ENCODE data around the gene P2RY2. TPM values are rescaled to one million over a fixed set of nuclear protein-coding genes. Genes with fewer than 3 reads are reported as not detected.

The P2RY2 gene
- total RNA-seq, 2 experiments from 2014 or later, result not detected

DNA sequence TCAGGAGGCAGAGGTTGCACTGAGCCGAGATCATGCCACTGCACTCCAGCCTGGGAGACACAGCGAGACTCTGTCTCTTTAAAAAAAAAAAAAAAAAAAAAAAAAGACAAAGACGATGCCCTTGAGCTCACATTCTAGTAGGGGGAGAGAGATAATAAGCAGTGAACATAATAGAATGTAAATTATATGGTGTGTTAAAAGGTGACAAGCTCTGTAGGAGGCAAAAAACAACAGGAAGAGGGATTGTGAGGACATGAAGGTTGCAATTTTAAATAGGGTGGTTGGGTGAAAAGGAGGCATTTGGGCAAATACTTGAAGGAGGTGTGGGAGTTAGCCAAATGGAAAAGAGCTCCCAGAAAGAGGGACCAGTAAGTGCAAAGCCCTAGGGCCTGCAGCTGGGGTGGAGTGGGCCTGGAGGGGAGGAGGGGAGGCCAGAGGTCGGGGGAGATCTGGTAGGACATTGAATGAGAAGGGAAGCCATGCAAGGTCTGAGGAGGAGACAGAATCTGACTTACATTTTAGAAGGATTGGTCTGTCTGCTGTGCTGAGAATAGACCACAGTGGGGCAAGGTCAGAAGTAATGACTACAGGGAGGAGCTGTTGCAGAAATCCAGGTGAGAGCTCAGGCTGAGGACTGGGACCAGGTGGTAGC, 26.6 kb downstream of the P2RY2 start:
- H3K4me1 ChIP-seq (ENCODE audit: insufficient read depth, low read length, poor library complexity, severe bottlenecking), result peaks cover 5% of the 10 kb centered on the region
- no peaks in the 10 kb centered on the region for H4K20me1 ChIP-seq (ENCODE audit: insufficient read depth, low read length)
- POLR2A ChIA-PET, result interaction anchor here (1.0 kb wide), 1 partner anchor 55 kb away, joined by 4 read pairs; no protein-coding TSS in a partner anchor
- DNase-seq (ENCODE audit: low spot score), result no peak
- H3K9me3 ChIP-seq (ENCODE audit: low read length), result no peaks in the 10 kb centered on the region
- intact Hi-C loops (cut with micrococcal nuclease; ENCODE audit: unreplicated experiment), result loop anchor here (5.0 kb wide), 1 partner anchor 432 kb away; the partner anchor contains the start of gene ATG16L2
- TF ChIP-seq EZH2phosphoT487 (IDR thresholded peaks at IDR 0.05; ENCODE audit: borderline replicate concordance, low read depth, low read length), result no peak
- TF ChIP-seq, protein P1, sequence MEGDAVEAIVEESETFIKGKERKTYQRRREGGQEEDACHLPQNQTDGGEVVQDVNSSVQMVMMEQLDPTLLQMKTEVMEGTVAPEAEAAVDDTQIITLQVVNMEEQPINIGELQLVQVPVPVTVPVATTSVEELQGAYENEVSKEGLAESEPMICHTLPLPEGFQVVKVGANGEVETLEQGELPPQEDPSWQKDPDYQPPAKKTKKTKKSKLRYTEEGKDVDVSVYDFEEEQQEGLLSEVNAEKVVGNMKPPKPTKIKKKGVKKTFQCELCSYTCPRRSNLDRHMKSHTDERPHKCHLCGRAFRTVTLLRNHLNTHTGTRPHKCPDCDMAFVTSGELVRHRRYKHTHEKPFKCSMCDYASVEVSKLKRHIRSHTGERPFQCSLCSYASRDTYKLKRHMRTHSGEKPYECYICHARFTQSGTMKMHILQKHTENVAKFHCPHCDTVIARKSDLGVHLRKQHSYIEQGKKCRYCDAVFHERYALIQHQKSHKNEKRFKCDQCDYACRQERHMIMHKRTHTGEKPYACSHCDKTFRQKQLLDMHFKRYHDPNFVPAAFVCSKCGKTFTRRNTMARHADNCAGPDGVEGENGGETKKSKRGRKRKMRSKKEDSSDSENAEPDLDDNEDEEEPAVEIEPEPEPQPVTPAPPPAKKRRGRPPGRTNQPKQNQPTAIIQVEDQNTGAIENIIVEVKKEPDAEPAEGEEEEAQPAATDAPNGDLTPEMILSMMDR (conservative IDR thresholded peaks at IDR 0.05; ENCODE audit: low read length), result no peak
- CTCF ChIA-PET (ENCODE audit: unreplicated experiment), result interaction anchor here (0.5 to 1.6 kb wide), 3 partner anchors 37 to 437 kb away, joined by 3 to 7 read pairs (median 3); no protein-coding TSS in a partner anchor
- no peak overlapping the region for H3K4me3 ChIP-seq (ENCODE audit: low read depth, low read length, poor library complexity, severe bottlenecking)
- no peak overlapping the region for H3K27ac ChIP-seq (ENCODE audit: low read depth, low read length, poor library complexity, severe bottlenecking)
- H2AFZ ChIP-seq (ENCODE audit: low read length), result no peak overlapping the region
- no TSS peak for BruUV-seq (replicated peaks)
- no peaks in the 10 kb centered on the region for H3K36me3 ChIP-seq (ENCODE audit: insufficient read depth, low read length)
- no peaks in the 10 kb centered on the region for H3K9me2 ChIP-seq (ENCODE audit: insufficient read depth, low read length)
- H3K79me2 ChIP-seq (ENCODE audit: insufficient read depth, low read depth, low read length), result no peaks in the 10 kb centered on the region
- H3K4me2 ChIP-seq (ENCODE audit: low read length), result no peak overlapping the region

DNA sequence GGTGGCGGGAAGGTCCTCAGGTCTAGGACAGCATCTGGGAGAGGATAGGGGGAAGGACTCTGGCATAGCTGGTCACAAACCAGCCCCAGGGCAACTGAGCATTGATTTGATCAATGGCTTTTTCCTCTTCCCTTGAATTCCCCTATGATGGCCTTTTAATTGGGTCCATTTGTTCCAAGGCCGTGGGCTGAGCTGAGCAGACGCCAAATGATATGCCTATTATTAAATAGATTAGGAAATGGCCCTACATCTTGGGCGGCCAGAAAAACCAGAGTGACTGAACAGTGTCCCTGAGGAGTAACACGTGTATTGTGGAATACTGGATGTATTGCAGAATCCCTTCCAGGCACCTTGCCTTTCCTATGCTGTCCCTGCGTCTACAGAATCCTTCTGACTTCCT, 27.4 kb downstream of the P2RY2 start:
- H3K27ac ChIP-seq (ENCODE audit: low read depth, low read length, poor library complexity, severe bottlenecking), result no peak overlapping the region
- H3K4me2 ChIP-seq (ENCODE audit: low read length), result no peak overlapping the region
- H3K9me3 ChIP-seq (ENCODE audit: low read length), result no peaks in the 10 kb centered on the region
- H3K9me2 ChIP-seq (ENCODE audit: insufficient read depth, low read length), result no peaks in the 10 kb centered on the region
- H4K20me1 ChIP-seq (ENCODE audit: insufficient read depth, low read length), result no peaks in the 10 kb centered on the region
- H3K4me1 ChIP-seq (ENCODE audit: insufficient read depth, low read length, poor library complexity, severe bottlenecking), result peaks cover 5% of the 10 kb centered on the region
- no peak for TF ChIP-seq EZH2phosphoT487 (IDR thresholded peaks at IDR 0.05; ENCODE audit: borderline replicate concordance, low read depth, low read length)
- TF ChIP-seq, protein P1 (conservative IDR thresholded peaks at IDR 0.05; ENCODE audit: low read length), result no peak
- ChIA-PET POLR2A (no interaction called here), CTCF (ENCODE audit: unreplicated experiment) (interaction anchor here (0.5 to 1.6 kb wide), 2 partner anchors 39 to 438 kb away, joined by 3 read pairs; no protein-coding TSS in a partner anchor)
- no peaks in the 10 kb centered on the region for H3K79me2 ChIP-seq (ENCODE audit: insufficient read depth, low read depth, low read length)
- BruUV-seq (replicated peaks), result no TSS peak
- H2AFZ ChIP-seq (ENCODE audit: low read length), result no peak overlapping the region
- no peak overlapping the region for H3K4me3 ChIP-seq (ENCODE audit: low read depth, low read length, poor library complexity, severe bottlenecking)
- H3K36me3 ChIP-seq (ENCODE audit: insufficient read depth, low read length), result no peaks in the 10 kb centered on the region
- intact Hi-C loops (cut with micrococcal nuclease; ENCODE audit: unreplicated experiment), result no loop called here
- DNase-seq (ENCODE audit: low spot score), result no peak

GRCh38 chr11:73246303-73246702, 28.2 kb downstream of the P2RY2 start:
- TF ChIP-seq EZH2phosphoT487 (IDR thresholded peaks at IDR 0.05; ENCODE audit: borderline replicate concordance, low read depth, low read length), result no peak
- H3K9me2 ChIP-seq (ENCODE audit: insufficient read depth, low read length), result no peaks in the 10 kb centered on the region
- H4K20me1 ChIP-seq (ENCODE audit: insufficient read depth, low read length), result no peaks in the 10 kb centered on the region
- H3K27ac ChIP-seq (ENCODE audit: low read depth, low read length, poor library complexity, severe bottlenecking), result no peak overlapping the region
- ChIA-PET POLR2A (no interaction called here), CTCF (ENCODE audit: unreplicated experiment) (no interaction called here)
- H2AFZ ChIP-seq (ENCODE audit: low read length), result no peak overlapping the region
- H3K4me2 ChIP-seq (ENCODE audit: low read length), result no peak overlapping the region
- DNase-seq (ENCODE audit: low spot score), result no peak
- BruUV-seq (replicated peaks), result no TSS peak
- no peaks in the 10 kb centered on the region for H3K79me2 ChIP-seq (ENCODE audit: insufficient read depth, low read depth, low read length)
- intact Hi-C loops (cut with micrococcal nuclease; ENCODE audit: unreplicated experiment), result no loop called here
- H3K4me1 ChIP-seq (ENCODE audit: insufficient read depth, low read length, poor library complexity, severe bottlenecking), result peaks cover 5% of the 10 kb centered on the region
- no peaks in the 10 kb centered on the region for H3K36me3 ChIP-seq (ENCODE audit: insufficient read depth, low read length)
- H3K9me3 ChIP-seq (ENCODE audit: low read length), result no peaks in the 10 kb centered on the region
- no peak overlapping the region for H3K4me3 ChIP-seq (ENCODE audit: low read depth, low read length, poor library complexity, severe bottlenecking)

Data from OCI-LY7 (cell line).